ENCODE results near the gene VPS11. TPM values are rescaled to one million over a fixed set of nuclear protein-coding genes. Genes with fewer than 3 reads are reported as not detected.

The VPS11 gene
- total and polyA plus RNA-seq, 10 of the 15 experiments (the other 5 are each of a cell fraction or from before 2014, with no cell fraction given) = 15.8 to 26.4 (median 24.5) TPM

GRCh38 chr11:119106564-119107537, 39.2 kb downstream of the VPS11 start, which contains the start of gene C2CD2L (continued):
- TF ChIP-seq SKIL (IDR thresholded peaks at IDR 0.05; ENCODE audit: low read depth, poor library complexity, severe bottlenecking) (no peak), SMAD5 (IDR thresholded peaks at IDR 0.05; ENCODE audit: low read depth) (no peak; the same call in 1 of the 2 replicates), CREM (IDR thresholded peaks at IDR 0.05; ENCODE audit: low read depth) (0 out of 2 replicates have a peak, but pooled peaks have one; percentile 18), ZNF217 (IDR thresholded peaks at IDR 0.05) (no peak), ESRRA (IDR thresholded peaks at IDR 0.05; ENCODE audit: low read length) (no peak), RAD21 (IDR thresholded peaks at IDR 0.05; ENCODE audit: insufficient read depth, low read depth, low read length) (no peak), RAD51 (IDR thresholded peaks at IDR 0.05) (no peak), NFYB (IDR thresholded peaks at IDR 0.05; ENCODE audit: insufficient read depth, low read depth, low read length) (no peak), STAT1 (conservative IDR thresholded peaks at IDR 0.05) (no peak), SREBF1 (IDR thresholded peaks at IDR 0.05; ENCODE audit: low read length) (no peak), CEBPB (IDR thresholded peaks at IDR 0.05; ENCODE audit: borderline replicate concordance in 1 of 2, low read depth in 2 of 2, low read length in 2 of 2) (no peak), TCF7 (IDR thresholded peaks at IDR 0.05; ENCODE audit: borderline replicate concordance) (no peak), SPI1 (IDR thresholded peaks at IDR 0.05; ENCODE audit: borderline replicate concordance, insufficient read depth, low read depth, low read length) (no peak), EGR1 (IDR thresholded peaks at IDR 0.05; ENCODE audit: borderline replicate concordance in 1 of 2, low read depth in 2 of 2, low read length in 2 of 2) (no peak), GATAD2B (conservative IDR thresholded peaks at IDR 0.05; ENCODE audit: low read depth) (no peak), BACH1 (IDR thresholded peaks at IDR 0.05; ENCODE audit: borderline replicate concordance) (peak; percentile 42; the same call in 1 of the 2 replicates), MEF2A (IDR thresholded peaks at IDR 0.05; ENCODE audit: insufficient read depth, low read depth, low read length) (no peak), NR2C2 (IDR thresholded peaks at IDR 0.05; ENCODE audit: borderline replicate concordance, control insufficient read depth, insufficient read length, low read depth) (no peak), RFX5 (IDR thresholded peaks at IDR 0.05; ENCODE audit: low read depth, low read length) (no peak), TCF3 (IDR thresholded peaks at IDR 0.05; ENCODE audit: borderline replicate concordance, insufficient read depth, low read depth, low read length) (no peak), CREB1 (IDR thresholded peaks at IDR 0.05; ENCODE audit: low read depth) (no peak), CTCF (IDR thresholded peaks at IDR 0.05 in 2 of 3, conservative IDR thresholded peaks at IDR 0.05 in 1 of 3; ENCODE audit: control insufficient read depth in 2 of 3, extremely low read depth in 1 of 3, insufficient read depth in 1 of 3, low read depth in 3 of 3, low read length in 3 of 3) (no peak), MXI1 (IDR thresholded peaks at IDR 0.05; ENCODE audit: low read depth, low read length) (peak; percentile 61)

All from GM12878 (cell line).